ENCODE results near the gene PCDHA1.

PCDHA1 gene

DNA sequence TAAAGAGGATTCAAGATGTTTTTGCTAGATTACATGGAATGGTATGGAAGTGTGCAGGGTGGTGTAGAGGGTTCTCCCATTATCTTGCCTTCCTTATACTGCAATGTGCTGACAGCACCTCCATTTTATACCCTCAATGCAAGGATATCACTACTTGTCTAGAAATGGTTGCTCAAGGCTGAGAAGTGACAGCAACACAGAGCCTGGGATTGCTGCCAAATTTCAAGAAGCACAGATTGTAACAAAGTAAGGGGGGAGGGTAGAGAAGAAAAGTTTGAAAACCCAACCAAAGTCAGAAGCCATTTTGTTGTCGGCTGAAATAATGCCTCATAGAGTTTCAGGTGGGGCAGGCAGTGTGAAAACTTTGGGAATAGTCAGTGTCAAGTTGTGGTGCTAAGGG lies 210.1 kb downstream of the PCDHA1 start:
- no peak for DNase-seq

DNA sequence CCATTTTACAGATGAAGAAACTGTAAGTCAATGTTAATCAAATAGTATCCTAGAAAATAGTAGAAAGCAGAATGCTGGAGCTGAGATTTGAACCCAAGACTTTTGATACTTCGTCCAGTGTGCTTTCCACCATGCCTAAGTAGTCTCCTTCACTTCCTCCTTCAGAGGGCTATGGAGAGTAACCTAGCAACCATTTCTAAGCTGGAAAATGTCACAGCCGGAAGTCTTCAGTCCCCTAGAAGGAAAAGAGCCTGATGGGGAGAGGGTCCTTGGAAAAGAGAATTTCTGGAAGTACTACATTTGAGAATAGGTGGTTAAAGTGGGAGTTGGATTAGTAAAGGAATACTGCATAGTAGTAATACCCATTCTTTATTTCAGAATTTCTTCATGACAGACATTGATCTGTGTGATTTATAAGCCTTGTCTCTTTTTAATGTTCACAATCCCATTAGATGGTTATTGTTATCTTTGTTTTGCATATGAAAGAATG lies 213.0 kb downstream of the PCDHA1 start:
- DNase-seq = no peak

DNA sequence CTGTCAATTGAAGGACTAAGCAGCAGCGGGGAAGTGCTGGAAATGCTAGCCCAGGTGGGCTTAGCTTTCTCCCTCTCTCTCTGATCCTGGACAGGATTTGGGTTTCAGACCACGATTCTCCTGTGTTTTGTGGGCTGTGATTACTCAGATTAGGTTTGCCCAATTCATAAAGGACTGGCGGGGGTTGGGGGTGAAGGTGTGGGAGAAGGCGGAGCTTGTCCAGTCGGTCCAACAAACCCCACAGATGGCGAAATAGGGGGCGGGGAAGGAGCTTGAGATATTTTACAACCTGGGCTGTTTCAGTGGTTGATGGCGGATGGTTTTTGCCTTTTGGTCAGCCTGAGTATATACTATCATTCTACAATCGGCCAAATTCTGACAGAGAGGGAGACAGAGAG lies 215.5 kb downstream of the PCDHA1 start:
- no peak for DNase-seq

DNA sequence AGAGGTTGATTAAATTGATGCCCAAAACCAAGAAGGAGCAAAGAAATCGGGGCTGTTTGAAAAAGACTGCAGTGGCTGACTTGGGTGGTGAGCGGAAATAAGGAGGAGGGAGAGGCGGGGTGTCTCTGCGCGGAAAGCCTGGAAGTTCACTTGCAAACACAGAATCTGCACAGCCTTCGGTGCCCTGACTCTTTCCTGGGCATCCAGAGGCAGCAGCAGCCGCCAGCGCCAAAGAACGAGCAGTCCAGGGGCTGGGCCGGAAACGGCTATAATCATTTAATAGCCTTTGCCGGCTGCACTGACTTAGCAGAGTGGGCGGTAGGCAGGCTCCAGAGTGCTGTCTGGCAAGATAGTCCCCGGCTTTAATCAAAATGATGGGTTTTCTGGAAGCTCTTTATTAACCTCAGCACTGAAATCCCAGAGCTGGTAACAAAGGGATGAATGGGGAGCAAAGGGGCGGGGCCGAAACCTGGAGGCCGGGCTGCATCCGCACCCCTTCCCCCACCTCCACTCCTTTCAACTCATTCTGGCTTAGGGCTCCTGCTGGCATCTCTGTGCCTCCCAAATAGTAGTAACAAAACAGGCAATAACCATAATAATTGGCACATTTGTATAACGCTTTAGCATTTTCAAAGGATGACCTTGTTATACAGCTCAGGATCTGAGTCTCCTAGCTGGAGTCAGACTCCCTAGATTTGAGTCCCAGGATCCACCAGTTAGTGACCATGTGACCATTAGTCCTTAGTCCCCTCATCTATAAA lies 216.1 kb downstream of the PCDHA1 start:
- DNase-seq = no peak

DNA sequence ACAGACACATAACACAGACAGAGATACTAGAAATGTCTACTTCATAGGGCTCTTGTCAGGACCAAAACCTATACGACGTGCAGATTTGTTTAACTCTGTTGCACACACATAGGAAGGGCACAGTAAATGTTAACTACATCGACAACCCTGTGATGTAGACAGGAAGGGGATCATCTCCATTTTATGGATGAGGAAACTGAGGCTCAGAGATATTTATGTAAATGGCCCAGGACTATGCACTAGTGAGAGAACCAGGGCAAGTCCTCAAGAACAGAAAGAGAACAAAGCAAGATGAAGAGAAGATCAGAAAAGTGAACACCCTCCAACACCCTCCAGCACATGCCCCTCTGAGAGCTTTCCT lies 216.6 kb downstream of the PCDHA1 start:
- DNase-seq = no peak

DNA sequence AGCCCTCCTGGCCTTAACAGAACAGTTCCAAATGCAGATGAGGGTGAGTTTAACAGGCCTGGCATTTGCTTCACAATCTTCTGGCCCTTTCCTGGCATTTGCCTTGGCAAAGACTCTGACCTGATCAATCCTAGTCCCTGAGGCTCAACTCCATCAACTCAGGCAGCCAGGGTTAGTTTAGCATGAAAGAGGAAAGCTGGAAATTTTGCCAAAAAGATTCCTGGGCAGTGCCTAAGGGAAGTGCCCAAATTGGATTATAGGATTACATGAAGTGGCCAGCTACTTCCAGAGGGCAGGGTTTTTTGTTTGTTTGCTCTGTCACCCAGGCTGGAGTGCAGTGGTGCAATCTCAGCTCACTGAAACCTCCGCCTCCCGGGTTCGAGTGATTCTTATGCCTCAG lies 217.1 kb downstream of the PCDHA1 start:
- DNase-seq = no peak

DNA sequence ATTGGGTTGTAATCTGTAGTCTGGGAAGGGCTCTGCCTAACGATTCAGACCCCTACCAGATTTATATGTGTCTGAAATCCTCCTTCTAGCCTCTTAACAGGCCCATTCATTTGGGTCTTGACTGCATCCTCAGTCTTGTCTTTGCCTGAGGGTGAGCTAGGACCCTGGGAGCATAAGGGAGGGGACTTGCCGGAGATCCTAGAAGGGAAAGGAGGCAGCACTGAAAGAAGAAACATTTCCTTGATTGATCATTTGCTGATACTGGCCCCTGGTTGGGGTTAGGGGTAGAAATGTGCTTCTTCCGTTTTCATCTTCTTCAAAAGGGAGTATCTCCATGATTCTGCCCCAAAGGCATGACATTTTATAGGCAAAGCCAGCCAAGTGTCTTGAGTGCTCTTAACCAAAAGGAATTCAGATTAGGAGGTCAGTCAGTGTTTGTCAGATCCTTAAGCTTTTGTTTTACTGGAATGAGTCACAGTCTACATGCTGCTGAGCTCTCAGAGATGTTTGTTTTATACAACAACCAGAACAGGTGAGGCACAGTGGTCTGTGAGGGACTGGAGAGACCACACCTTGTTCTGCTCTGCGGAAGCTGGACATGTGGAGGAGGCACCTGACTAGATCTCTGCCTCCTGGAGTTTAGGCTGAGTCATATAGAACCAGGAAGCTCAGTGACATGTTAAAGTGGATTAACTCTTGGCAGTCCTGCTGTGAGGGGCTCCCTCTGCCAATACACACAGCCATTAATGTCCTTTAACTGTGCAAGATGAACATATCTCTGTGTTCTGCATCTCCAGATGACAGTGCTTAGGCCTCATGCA lies 218.1 kb downstream of the PCDHA1 start:
- DNase-seq = no peak

DNA sequence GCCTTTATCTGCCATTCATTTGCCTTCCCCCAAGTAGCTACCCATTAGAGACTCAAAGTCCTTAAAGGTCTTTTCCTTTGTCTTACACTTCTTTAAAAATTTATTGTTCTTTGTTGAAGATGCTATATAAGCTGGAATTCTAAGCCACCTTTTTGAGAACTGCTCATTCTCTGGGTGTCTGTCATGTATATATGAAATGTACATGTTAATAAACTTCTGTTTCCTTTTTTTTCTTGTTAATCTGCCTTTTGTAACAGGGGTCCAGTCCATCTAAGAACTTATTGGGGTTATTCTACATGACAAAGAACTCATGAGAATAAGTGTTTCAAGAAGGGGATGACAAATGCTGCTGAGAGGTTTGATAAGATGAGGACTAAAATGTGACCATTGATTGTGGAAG lies 221.9 kb downstream of the PCDHA1 start:
- no peak for DNase-seq

DNA sequence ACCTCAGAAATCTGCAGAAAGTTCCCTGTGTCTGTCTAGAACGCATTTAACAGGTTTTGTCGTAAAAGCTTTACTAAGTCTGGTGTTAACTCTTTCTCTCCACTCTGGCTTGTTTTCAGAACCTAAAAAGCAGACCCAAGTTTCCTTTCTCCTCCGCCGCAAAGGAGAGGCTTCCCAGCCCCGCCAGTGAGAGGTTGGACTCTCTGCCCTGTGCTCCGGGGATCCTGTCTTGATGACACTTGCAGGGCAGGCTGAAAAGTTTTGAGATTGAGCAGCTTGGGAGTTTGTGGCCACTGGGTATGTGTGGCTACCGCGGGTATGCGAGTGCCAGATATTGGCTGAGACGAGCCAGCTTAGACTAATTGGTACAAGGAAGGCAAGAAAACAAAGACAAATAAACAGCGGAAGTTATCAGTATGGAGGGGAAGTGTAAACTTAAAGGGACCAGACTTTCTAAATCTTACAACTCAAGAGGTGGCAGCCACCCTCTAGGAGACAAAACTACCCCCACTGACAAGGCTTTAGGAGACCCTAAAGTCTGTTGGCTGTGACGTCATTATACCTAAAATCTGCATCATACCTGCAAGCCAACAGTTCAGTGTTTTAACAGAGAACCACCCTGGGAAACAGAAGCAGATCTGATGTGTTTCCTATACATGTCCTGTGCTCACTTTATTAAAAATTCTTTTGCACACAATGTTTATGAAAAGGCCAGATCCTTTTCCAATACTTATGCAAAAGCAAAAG lies 224.3 kb downstream of the PCDHA1 start:
- no peak for DNase-seq

DNA sequence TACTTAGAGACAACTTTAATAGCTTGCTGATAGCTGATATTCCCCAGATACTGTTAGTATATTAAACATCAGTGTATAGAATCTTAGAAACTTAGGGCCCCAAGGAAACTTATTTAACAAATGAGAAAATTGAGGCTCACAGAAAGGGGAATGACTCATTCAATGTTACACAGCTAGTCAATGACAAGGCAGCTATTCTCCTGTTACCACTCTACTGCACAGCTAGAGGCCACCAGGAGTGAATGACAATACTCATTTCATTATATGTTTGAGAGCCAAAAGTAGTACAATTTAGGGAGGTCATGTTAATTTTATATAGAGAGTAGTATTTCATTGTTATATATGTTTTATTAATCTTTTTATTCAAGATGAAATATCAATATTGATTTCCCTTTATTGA lies 232.0 kb downstream of the PCDHA1 start:
- no peak for DNase-seq

DNA sequence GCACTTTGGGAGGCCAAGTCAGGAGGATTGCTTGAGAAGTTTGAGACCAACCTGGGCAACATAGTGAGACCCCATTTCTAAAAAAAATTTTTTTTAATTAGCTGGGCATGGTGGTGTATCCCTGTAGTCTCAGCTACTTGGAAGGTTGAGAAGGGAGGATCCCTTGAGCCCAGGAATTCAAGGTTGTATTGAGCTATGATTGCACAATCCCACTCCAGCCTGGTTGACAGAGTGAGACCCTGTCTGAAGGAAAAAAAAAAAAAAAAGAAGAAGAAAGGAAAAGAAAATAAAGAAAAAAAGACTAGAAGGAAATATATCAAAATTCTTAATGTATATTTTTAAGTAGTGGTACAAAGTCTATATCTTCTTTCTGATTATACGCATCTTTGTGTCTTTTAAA lies 236.4 kb downstream of the PCDHA1 start:
- no peak for DNase-seq

DNA sequence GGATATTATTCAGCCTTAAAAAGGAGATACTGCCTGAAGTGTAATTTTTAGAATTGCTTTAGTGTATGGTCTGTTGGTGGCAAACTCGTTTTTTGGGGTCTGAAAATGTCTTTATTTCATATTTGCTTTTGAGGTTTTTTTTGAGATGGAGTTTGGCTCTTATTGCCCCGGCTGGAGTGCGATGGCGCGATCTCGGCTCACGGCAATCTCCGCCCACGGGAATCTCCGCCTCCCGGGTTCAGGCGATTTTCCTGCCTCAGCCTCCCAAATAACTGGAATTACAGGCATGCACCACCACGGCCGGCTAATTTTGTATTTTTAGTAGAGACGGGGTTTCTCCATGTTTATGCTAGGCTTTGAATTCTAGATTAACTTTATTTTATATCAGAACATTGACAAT lies 245.1 kb downstream of the PCDHA1 start:
- no peak for DNase-seq

DNA sequence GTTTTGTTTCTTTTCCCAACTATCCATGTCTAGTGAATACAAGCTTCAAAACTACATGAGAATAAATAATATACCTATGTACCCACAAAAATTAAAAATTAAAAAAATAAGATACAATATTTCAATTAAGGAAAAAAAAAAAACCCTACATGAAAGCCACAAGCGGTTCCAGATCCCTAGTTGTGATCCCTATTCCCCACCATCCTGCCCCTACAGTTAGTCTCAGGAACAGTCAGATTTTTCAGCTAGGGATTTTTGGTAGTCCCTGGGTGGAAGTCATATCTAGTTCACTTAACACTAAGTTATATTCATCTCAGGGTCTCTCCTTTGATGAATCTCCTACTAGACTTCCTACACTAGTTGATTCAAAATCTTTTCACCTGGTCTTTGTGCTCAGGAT lies 246.7 kb downstream of the PCDHA1 start:
- no peak for DNase-seq

DNA sequence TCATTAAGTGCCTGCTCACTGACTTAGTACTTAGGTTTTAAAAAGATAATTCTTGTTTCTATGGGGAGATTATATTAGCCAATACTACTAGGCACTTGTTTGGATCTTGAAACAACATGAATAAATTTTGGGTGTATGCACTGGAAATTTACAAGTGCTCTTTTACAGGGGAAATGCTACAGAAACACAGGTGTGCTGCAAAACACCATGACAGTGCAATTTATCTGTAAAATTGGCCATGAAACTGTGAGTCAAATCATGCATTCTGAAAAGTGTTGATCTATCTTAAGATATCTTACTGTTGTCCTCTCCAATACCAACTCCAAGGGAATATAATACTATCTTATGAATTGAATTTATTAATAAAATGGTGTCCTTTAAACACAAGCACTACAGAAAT lies 253.1 kb downstream of the PCDHA1 start:
- no peak for DNase-seq

DNA sequence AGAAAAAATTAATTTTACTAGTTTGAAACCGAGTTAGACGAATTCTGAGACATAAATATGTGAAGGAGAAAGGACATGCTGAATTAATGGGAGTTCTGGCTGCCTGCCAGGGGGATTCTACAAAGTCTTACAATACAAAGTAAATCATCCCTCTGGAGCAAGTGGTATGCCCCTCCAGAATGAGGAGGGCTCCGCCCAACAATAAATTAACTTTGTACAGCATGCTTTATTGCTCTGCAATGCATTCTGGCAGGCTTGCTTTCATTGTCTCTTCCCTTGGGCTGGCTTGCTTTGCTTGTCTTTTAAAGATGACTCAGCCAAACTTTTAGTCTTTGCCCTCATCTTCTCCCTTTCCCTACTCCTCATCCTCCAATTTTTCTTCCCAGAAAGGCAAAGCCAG lies 253.6 kb downstream of the PCDHA1 start:
- DNase-seq = no peak

DNA sequence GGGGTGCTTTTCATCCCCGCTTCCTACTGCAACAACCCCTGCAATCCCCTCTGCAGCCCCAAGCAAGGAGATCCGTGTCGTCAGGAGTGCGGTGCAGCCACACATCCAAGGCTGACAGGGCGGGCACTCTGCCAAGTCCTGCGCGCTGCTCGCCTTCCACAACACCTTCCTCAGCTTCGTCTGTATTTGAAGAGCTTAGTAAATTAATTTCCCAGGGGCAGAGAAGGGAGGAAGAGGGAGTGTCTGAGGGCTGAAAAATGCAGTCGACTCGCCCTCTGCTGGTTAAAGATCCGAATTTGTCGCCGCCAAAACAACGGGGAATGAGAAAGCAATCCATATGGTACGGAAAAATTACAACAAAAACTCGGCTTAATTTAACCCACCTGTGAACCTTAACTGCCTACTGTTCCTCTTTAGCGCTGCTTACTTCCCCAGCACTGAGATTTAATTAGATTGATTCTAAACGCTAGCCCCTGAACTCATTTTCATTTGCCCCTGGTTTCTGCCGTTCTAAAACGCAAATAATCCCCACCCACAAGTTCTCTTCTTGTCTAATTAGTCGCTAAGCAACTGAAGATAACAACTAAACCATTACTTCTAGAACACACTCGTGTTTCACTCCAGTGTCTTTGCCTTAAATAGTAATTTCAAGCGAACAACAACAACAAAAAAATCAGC lies 254.3 kb downstream of the PCDHA1 start:
- DNase-seq = no peak

DNA sequence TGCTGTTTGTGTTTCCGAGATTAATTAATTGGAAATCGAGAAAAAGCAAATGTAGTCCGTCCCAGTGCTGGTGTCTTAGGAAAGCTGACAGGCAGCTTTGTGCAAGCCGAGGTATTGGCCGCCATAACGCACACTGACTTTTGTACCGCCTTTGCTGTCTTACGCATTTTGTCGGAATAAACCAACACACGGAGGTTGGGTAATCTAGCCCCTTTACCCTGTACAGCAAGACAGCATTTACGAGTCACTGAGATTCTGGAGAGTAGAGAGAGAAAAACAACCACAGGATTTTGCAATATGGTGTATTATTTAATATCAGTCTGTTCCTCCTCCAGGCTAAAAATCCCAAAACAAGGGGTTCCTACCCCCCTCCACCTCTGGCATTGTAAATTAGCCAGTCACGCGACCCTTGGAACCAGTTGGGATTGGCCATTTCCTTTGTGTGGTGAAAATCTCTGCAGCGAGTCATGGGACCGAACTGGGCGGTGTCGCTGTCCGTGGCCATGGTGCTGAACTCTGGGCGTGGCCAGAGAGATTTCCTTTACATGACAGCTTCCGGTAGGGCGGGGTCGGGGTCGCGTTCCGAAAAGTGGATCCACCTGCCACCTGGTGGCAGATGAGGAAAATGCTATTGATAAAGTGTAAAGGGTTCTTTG lies 255.0 kb downstream of the PCDHA1 start:
- no peak for DNase-seq

DNA sequence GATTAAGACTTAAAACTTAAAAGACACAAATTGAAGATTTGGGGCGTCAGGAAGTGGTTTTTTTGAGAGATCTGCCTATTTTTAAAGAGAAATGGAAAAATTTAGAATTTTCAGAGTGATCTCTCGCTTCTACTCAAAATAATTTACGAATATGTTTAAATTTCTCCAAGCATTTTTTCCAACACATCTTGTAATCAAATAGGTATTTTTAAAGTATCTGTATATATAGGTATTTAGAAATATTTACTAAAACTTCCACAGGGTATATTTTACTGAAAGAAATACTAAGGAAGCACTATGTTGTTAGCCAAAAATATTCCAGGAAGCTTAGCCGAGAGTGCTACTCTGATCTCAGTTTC lies 255.5 kb downstream of the PCDHA1 start:
- DNase-seq = no peak

DNA sequence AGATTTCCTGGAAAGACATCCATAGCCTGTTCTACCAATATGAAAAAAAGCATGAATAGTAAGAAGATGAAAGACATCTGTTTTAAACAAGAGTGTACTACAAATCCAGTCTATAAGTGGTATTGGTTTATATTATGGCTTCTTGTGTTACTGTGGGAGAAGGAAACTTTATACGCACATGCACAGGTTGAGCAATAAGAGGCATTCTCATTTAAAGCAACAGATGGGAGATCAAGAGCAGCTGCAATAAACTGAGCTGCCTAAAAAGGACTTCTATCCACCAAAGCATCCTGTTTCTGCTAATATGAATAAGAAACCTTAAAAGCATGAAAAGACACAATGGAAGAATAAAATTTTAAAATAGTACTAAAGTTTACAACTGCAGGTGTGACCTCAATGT lies 256.6 kb downstream of the PCDHA1 start:
- no peak for DNase-seq

DNA sequence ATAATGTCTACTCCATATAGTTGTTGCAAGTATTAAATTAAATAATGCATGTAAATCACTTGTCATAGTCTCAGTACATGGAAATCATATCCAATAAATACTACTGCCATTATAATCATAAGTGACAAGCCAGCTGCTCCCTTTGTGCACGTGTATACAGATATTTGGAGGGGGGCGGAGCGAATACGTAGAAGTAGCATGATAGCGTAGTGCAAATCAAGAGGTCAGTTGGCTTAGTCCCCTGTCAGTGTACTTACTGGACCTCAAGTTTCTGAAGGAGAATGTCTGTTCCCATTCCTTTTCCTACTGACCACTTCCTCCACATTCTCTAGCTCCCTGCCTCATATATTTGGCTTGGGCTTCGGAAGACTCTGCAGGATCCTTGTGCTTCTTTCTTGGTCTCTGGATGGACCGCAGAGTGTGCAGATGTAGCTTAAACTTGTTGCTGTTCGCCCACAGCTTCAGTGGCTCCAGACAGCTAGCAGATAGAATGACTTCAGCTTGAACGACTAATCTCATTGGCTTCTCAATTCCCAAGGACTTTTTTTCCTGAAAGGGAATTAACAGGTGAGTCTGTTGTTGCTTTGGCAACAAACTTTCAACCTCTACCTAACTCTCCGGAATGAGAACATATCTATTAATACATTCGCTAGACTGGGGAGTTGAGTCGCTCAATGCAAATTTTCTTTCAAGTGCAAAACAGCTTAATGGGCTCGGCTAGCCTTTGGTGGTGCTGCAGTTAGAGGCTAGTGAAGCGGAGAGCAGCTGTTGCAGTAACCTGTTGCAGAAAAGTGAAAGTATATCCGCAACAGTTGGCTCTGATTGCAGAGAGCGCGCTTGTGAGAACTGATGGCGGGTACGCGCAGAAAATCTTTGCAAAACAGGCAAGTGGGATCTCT lies 264.9 kb downstream of the PCDHA1 start, which contains the start of gene PCDHB1:
TSS of gene PCDHB1 (plus strand) at position 753 of the 899 bp plus-strand sequence. CDS start at position 850, 97 bp downstream.
- DNase-seq = no peak

DNA sequence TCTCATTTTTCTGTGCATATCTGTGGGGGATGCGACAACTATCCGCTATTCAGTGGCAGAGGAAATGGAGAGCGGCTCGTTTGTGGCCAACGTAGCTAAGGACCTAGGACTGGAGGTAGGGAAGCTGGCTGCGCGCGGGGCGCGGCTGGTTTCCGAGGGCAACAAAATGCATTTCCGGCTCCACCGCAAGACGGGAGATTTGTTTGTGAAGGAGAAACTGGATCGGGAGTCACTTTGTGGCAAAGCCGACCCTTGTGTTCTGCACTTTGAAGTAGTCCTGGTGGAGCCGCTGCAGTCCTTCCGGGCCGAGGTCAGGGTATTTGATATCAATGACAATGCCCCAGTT lies 265.6 kb downstream of the PCDHA1 start:
- DNase-seq = no peak

All from cortex of kidney (tissue), 1 donor.